Measurements from ENCODE around the gene UBA7.
"Not testable (repeated sequence)": the region's sequence is repeated elsewhere in the genome, so short reads cannot be mapped to it uniquely, and the experiment has no call there.

Gene UBA7

GRCh38 chr3:49785565-49786356 lies 28.0 kb downstream of the UBA7 start:
- FAIRE-seq = no peak

DNA sequence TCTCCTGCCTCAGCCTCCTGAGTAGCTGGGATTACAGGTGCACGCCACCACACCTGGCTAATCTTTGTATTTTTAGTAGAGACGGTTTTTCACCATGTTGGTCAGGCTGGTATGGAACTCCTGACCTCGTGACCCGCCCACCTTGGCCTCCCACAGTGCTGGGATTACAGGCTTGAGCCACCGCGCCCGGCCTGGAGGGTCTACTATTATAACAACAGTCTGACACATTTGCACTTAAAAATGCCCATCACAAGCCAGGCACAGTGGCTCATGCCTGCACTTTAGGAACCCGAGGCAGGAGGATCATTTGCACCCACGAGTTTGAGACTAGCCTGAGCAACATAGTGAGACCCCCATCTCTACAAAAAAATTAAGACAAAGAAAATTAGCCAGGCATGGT lies 31.5 kb downstream of the UBA7 start:
- not testable (repeated sequence) for FAIRE-seq

- no peak for FAIRE-seq
Observed at GRCh38 chr3:49781415-49782199, 32.1 kb downstream of the UBA7 start.

GRCh38 chr3:49780975-49781365 lies 32.8 kb downstream of the UBA7 start:
- FAIRE-seq = not testable (repeated sequence)

DNA sequence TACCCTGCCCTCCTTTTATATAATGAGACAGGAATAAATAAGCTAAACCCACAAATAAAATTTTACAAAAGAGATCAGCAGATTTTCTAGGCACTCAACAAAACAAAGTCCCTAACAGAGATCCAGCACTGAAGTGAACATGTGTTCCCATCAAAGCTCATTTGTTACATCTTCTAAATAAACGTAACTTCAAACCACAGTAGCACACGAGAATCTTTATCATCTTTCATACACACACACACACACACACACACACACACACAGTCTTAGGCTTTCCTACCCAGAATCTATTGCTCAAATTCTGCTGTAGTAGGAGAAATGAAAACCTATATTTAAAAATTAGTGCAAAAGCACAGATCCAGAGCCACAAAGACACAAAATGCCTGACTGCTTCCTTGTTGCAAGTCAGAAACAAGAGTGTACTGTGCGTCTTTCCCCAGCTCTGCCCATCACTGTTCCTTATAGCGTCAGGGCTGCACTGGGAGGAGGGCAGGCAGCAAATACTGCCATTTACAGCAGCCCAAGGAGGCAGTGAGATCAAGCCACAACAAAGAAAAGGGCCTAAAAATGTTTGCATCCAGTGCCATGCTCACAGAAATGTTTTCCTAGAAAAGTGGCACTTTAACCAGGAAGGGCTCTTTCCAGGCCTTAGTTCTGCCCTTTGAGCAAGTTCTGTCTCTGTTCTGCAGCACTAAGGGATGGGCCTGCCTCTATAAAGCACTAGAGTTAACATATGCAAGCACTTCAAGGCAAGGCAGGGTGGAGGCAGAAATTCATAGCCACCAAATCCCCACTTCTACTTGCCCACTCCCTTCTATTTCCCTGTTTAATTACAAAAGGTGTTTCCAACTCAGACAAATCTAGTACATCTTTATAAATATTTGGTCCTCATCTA lies 33.4 kb downstream of the UBA7 start:
- no peak for FAIRE-seq

DNA sequence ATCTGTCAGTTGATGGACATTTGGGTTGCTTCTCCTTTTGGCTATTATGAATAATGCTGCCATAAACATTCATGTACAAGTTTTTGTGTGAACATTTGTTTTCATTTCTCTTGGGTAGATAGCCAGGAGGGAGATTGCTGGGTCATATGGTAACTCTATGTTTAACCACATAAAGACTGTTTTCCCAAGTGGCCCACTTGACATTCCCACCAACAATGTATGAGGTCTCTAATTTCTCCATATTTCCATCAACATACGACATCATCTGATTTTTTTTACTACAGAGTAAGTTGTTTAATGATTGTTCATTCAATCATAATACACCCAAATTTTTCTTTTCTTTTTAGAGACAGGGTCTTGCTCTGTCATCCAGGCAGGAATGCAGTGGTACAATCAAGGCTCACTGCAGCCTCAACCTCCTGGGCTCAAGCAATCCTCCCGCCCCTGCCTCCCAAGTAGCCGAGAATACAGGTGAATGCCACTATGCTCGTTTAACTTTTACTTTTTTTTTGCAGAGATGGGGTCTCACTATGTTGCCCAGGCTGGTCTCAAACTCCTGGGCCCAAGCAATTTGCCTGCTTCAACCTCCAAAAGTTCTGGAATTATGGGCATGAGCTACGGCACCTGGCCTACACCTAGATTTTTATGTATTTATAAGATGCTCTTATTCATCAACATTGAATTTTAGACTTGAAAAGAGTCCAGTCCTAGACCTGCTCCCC lies 34.2 kb downstream of the UBA7 start:
- no peak for FAIRE-seq

DNA sequence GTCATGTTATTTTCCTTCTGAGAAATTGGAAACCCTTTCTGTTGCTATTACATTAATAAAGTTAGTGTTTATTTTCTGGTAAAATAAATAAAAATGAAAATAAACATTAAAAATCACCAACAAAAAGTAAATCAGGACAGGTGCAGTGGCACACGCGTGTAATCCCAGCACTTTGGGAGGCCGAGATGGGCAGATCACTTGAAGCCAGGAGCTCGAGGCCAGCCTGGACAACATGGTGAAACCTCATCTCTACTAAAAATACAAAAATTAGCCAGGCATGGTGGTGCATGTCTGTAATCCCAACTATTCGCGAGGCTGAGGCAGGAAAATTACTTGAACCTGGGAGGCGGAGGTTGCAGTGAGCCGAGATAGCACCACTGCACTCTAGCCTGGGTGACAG lies 37.7 kb downstream of the UBA7 start:
- not testable (repeated sequence) for FAIRE-seq

GRCh38 chr3:49775538-49775937 lies 38.2 kb downstream of the UBA7 start:
- no peak for FAIRE-seq

DNA sequence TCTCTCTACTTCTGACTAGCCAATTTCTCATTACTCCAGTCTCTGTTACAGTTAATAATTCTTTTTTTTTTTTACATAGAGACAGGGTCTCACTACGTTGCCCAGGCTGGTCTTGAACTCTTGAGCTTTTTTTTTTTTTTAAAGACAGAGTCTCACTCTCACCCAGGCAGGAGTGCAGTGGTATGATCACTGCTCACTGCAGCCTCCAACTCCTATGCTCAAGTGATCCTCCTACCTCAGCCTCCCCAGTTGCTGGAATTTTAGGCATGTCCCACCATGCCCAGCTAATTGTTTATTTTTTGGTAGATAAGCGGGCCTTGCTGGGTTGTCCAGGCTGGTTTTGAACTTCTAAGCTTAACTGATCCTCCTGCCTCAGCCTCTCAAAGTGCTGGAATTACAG lies 41.0 kb downstream of the UBA7 start:
- no peak for FAIRE-seq

GRCh38 chr3:49771340-49771938 lies 42.3 kb downstream of the UBA7 start:
- FAIRE-seq = no peak

DNA sequence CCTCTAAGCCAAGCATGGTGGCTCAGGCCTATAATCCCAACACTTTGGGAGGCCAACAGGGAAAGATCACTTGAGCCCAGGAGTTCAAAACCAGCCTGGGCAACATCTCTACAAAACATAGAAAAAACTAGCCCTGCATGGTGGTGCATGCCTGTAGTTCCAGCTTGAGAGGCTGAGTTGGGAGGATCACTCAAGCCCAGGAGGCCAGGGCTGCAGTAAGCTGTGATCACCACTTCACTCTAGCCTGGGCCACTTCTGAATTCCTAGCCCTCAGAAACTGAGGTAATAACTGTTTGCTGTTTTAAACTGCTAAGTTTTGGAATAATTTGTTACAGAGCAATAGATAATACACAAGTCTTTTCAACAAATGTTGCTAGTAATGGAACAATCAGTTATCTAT lies 43.8 kb downstream of the UBA7 start:
- no peak for FAIRE-seq

DNA sequence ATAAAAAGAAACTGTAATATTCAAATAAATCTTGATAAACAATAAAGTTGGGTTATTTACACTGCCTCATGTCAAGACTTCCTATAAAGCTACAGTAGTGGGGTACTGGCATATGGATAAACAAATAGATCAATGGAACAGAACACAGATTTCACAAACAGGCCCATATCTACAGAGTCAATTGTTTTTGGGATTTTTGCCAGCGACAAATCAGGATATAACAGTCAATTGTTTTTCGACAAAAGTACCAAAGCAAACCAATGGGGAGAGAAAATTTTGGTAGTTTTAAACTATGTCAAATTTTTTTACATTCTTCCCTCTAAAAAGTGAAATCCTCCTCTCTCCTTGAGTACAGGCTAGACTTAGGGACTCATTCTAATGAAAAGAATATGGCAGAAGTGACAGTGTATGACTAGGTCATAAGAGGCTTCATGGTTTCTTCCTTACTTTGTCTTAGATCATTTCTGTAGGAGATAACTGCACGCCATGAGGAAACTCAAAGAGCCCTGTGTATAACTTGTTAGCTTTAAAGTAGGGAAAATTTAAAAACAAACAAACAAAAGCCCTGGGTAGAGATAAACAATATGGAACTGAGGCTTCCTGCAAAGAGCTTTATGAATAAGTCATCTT lies 44.4 kb downstream of the UBA7 start:
- FAIRE-seq = no peak

DNA sequence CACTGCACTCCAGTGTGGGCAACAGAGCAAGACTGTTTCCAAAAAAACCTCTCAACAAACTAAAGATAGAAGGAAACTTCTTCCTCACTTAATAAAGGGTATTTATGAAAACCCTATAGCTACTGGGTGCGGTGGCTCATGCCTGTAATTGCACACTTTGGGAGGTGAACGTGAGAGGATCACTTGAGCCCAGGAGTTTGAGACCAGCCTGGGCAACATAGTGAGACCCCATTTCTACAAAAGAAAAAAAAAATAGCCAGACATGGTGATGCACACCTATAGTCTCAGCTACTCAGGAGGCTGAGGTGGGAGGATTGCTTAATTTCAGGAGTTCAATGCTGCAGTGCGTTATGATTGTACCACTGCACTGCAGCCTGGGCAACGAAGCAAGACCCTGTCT lies 49.8 kb downstream of the UBA7 start:
- FAIRE-seq = no peak

GRCh38 chr3:49761661-49762060 lies 52.1 kb downstream of the UBA7 start:
- FAIRE-seq = no peak

- no peak for FAIRE-seq
Observed at GRCh38 chr3:49759226-49759625, 54.5 kb downstream of the UBA7 start.

GRCh38 chr3:49757197-49757596 lies 56.6 kb downstream of the UBA7 start:
- no peak for FAIRE-seq

- FAIRE-seq = no peak
Observed at GRCh38 chr3:49756036-49756435, 57.7 kb downstream of the UBA7 start.

Measured in TTC549 (cell line).